Endothelial cell of umbilical vein (primary cell): Measurements from ENCODE around the gene NCKAP5. TPM values are rescaled to one million over a fixed set of nuclear protein-coding genes. Genes with fewer than 3 reads are reported as not detected.

Experiments used
- BruUV-seq: library from RNA; stranded (reverse); fragments of 400-500 nt; replicated peaks from 2 replicates; lab custom pipeline; 2021; lab: Mats Ljungman, UMichigan
- CTCF ChIA-PET: fragments of 300-600, 350-600 bp; sonication (Branson Sonifier 250); formaldehyde crosslinking; loops from one replicate; lab custom pipeline; 2021; ENCODE audit warnings: antibody characterized with exemption, inconsistent platforms; lab: Charles Lee
- POLR2A ChIA-PET: fragments of 300-600, 350-600 bp; sonication (Branson Sonifier 250); formaldehyde crosslinking; loops from one replicate; lab custom pipeline; 2021; ENCODE audit warnings: antibody characterized with exemption, inconsistent platforms; lab: Charles Lee
- DNase-seq: peaks from one replicate; pipeline ENCODE4 v3.0.0-alpha.2; 2011; ENCODE audit warnings: low read depth, low spot score
- FAIRE-seq: peaks from 2 replicates; lab custom pipeline; 2011; peaks lifted over from hg19 to GRCh38; lab: Jason Lieb, UNC
- H2AFZ ChIP-seq: 2 replicates; pipeline ENCODE4 v1.6.0; 2012; ENCODE audit warnings: low read depth, low read length, control low read depth, inconsistent platforms
- H3K27ac ChIP-seq: 2 replicates; pipeline ENCODE4 v1.5.1; 2011; ENCODE audit warnings: low read depth, mild to moderate bottlenecking, control low read depth, low read length, moderate library complexity; ENCODE audit not compliant: insufficient read depth
- H3K27me3 ChIP-seq, 2 experiments: 2 replicates each; pipeline versions ENCODE4 v1.6.0 to v1.6.1; 2011; ENCODE audit warnings: low read length in 2 of 2, mixed read lengths in 1 of 2; ENCODE audit not compliant: control insufficient read depth in 2 of 2, insufficient read depth in 2 of 2
- H3K36me3 ChIP-seq, 2 experiments: 2 replicates in 1 of 2; 3 replicates in 1 of 2; pipeline ENCODE4 v1.5.1; 2011; ENCODE audit warnings: low read length in 2 of 2, mild to moderate bottlenecking in 1 of 2, moderate library complexity in 1 of 2; ENCODE audit not compliant: control insufficient read depth in 2 of 2, insufficient read depth in 2 of 2; ENCODE audit errors: extremely low read depth in 1 of 2
- H3K4me1 ChIP-seq: 3 replicates; pipeline ENCODE4 v1.5.1; 2011; ENCODE audit warnings: mild to moderate bottlenecking, low read length; ENCODE audit not compliant: control insufficient read depth, insufficient read depth; ENCODE audit errors: extremely low read depth
- H3K4me2 ChIP-seq: 2 replicates; pipeline ENCODE4 v1.6.1; 2011; ENCODE audit warnings: low read length, control low read depth, mixed read lengths; ENCODE audit not compliant: insufficient read depth
- H3K4me3 ChIP-seq, 3 experiments: fragments of 200-600 bp in 1 of 3; sonication (generic), shearing (Covaris generic) in 1 of 3; replicated peaks in 1 of 3; 2 replicates each; pipeline ENCODE4 v1.5.1; 2011 to 2016; ENCODE audit warnings: control low read depth in 3 of 3, low read length in 3 of 3, mild to moderate bottlenecking in 2 of 3, inconsistent platforms in 1 of 3, low read depth in 1 of 3, moderate library complexity in 1 of 3; ENCODE audit not compliant: insufficient read depth in 1 of 3
- H3K79me2 ChIP-seq: 2 replicates; pipeline ENCODE4 v1.6.0; 2012; ENCODE audit warnings: low read length, inconsistent platforms; ENCODE audit not compliant: control insufficient read depth, insufficient read depth
- H3K9ac ChIP-seq: replicated peaks from 2 replicates; pipeline ENCODE3; 2011; ENCODE audit warnings: low read length, control low read depth; ENCODE audit not compliant: insufficient read depth; ENCODE audit errors: extremely low read depth
- H3K9me1 ChIP-seq: replicated peaks from 3 replicates; pipeline ENCODE4 v1.6.0; 2011; ENCODE audit warnings: mild to moderate bottlenecking, low read length; ENCODE audit not compliant: control insufficient read depth, insufficient read depth; ENCODE audit errors: extremely low read depth
- H3K9me3 ChIP-seq: replicated peaks from 2 replicates; pipeline ENCODE4 v1.5.1; 2012; ENCODE audit warnings: low read length, inconsistent platforms; ENCODE audit not compliant: control insufficient read depth, insufficient read depth
- H4K20me1 ChIP-seq: replicated peaks from 2 replicates; pipeline ENCODE3; 2011; ENCODE audit warnings: mild to moderate bottlenecking, low read length; ENCODE audit not compliant: control insufficient read depth, insufficient read depth; ENCODE audit errors: extremely low read depth
- CTCF ChIP-seq, 2 donors: IDR thresholded peaks; 1 replicate in 1 of 2; 2 replicates in 1 of 2; pipeline ENCODE4 v1.5.1; 2011; ENCODE audit warnings: low read length in 2 of 2, mild to moderate bottlenecking in 2 of 2, moderate library complexity in 2 of 2, control low read depth in 1 of 2, inconsistent platforms in 1 of 2, low read depth in 1 of 2; ENCODE audit not compliant: insufficient read depth in 1 of 2; ENCODE audit errors: extremely low read depth in 1 of 2
- EZH2 ChIP-seq: IDR thresholded peaks from 2 replicates; pipeline ENCODE4 v1.6.1; 2012; ENCODE audit warnings: borderline replicate concordance, low read depth, mild to moderate bottlenecking, moderate library complexity, low read length, inconsistent platforms; ENCODE audit not compliant: severe bottlenecking
- FOS ChIP-seq: IDR thresholded peaks from 2 replicates; pipeline ENCODE4 v1.6.1; 2011; ENCODE audit warnings: mild to moderate bottlenecking, low read length, moderate library complexity, borderline replicate concordance; ENCODE audit not compliant: insufficient read depth
- GATA2 ChIP-seq: IDR thresholded peaks from 2 replicates; pipeline ENCODE4 v1.7.0; 2011; ENCODE audit warnings: low read depth, mild to moderate bottlenecking, moderate library complexity, mixed read lengths, low read length; ENCODE audit not compliant: insufficient read length, insufficient read depth
- JUN ChIP-seq: IDR thresholded peaks from 2 replicates; pipeline ENCODE4 v1.6.1; 2011; ENCODE audit warnings: borderline replicate concordance, low read depth; ENCODE audit not compliant: insufficient read length, insufficient read depth
- MAX ChIP-seq: IDR thresholded peaks from 2 replicates; pipeline ENCODE4 v1.6.1; 2011; ENCODE audit not compliant: insufficient read depth, insufficient read length
- MYC ChIP-seq: IDR thresholded peaks from one replicate; pipeline ENCODE4 v1.6.1; 2011; ENCODE audit warnings: mild to moderate bottlenecking, low read depth, low read length
- POLR2A ChIP-seq: IDR thresholded peaks from 2 replicates; pipeline ENCODE4 v1.6.1; 2012; ENCODE audit warnings: low read depth, mild to moderate bottlenecking, control low read depth, low read length
- POLR2AphosphoS5 ChIP-seq: IDR thresholded peaks from 2 replicates; pipeline ENCODE4 v1.6.1; 2012; ENCODE audit warnings: low read depth, mild to moderate bottlenecking, control low read depth, low read length, moderate library complexity; ENCODE audit not compliant: insufficient read depth
- dilution Hi-C: fragments of 300-500 bp; cut with MboI; formaldehyde crosslinking; loops from one replicate; pipeline ENCODE4 v1.15.0; 2019; ENCODE audit warnings: low sequenced_read_pairs; ENCODE audit not compliant: extremely low pct_ligation_motif_present
- intact Hi-C: fragments of 100-400 bp; cut with micrococcal nuclease; formaldehyde crosslinking; loops from one replicate; pipeline ENCODE4 v1.10.0; 2022
- polyA plus RNA-seq, 4 experiments: library from polyadenylated mRNA; depleted of rRNA in 3 of 4; stranded (reverse) in 3 of 4; unstranded in 1 of 4; fragments of >200 nt; gene quantifications; 2 replicates each; pipeline versions ENCODE4 v1.2.1 to v1.2.3, GENCODE V29; 2011 to 2012; ENCODE audit warnings: missing spikeins in 1 of 4
- total RNA-seq: library from RNA; stranded (reverse); gene quantifications from 2 replicates; pipeline ENCODE4 v1.2.3, GENCODE V29; 2021

NCKAP5 gene
- total and polyA plus RNA-seq, 2 donors (not counting 3 experiments of a cell fraction or from before 2014, with no cell fraction given), result 0.47 to 3.3 TPM

GRCh38 chr2:133166031-133166430 is 402.2 kb downstream of the NCKAP5 start:
- POLR2A ChIA-PET, result no interaction called here
- no peak for FAIRE-seq
- intact Hi-C loops, result no loop called here

GRCh38 chr2:133163111-133163510 is 405.2 kb downstream of the NCKAP5 start:
- Histone ChIP-seq H3K36me3 (no peaks in the 10 kb centered on the region), H3K4me1 (no peaks in the 10 kb centered on the region), H3K9me3 (no peaks in the 10 kb centered on the region), H2AFZ (no peak overlapping the region), H3K27ac (no peak overlapping the region), H3K4me2 (no peak overlapping the region), H3K9me1 (no peaks in the 10 kb centered on the region), H3K27me3 (no peaks in the 10 kb centered on the region), H3K79me2 (no peaks in the 10 kb centered on the region), H4K20me1 (no peaks in the 10 kb centered on the region), H3K4me3 (no peak overlapping the region), H3K9ac (no peak overlapping the region)
- no peak for DNase-seq
- POLR2A ChIA-PET, result no interaction called here
- no TSS peak for BruUV-seq
- CTCF ChIA-PET, result interaction anchor here (3.7 kb wide), 1 partner anchor 616 kb away, joined by 15 read pairs; no protein-coding TSS in a partner anchor
- intact Hi-C loops, result no loop called here
- no peak for FAIRE-seq
- dilution Hi-C loops, result no loop called here
- TF ChIP-seq MAX (no peak), POLR2A (no peak), EZH2 (no peak), MYC (no peak), JUN (no peak), FOS (no peak), CTCF (IDR thresholded peaks at IDR 0.05; ENCODE audit: extremely low read depth in 1 of 2, insufficient read depth in 1 of 2, low read depth in 1 of 2, low read length in 2 of 2) (no peak), GATA2 (no peak), POLR2AphosphoS5 (no peak)

More at GRCh38 chr2:133166031-133166430, 402.2 kb downstream of the NCKAP5 start:
- Histone ChIP-seq H3K27ac (no peak overlapping the region), H3K4me2 (no peak overlapping the region), H3K79me2 (no peaks in the 10 kb centered on the region), H4K20me1 (no peaks in the 10 kb centered on the region), H3K9me1 (no peaks in the 10 kb centered on the region), H2AFZ (no peak overlapping the region), H3K9me3 (no peaks in the 10 kb centered on the region), H3K36me3 (no peaks in the 10 kb centered on the region), H3K9ac (no peak overlapping the region), H3K4me1 (no peaks in the 10 kb centered on the region), H3K27me3 (peaks cover 2% of the 10 kb centered on the region in 2 experiments), H3K4me3 (no peak overlapping the region)
- dilution Hi-C loops, result no loop called here
- BruUV-seq, result no TSS peak
- no peak for TF ChIP-seq EZH2
- CTCF ChIA-PET, result interaction anchor here (1.6 to 8.6 kb wide), 2 partner anchors 614 to 619 kb away, joined by 6 to 221 read pairs; no protein-coding TSS in a partner anchor
- no peak for DNase-seq
